Left renal cortex interstitium (tissue), 4 donors: Measurements from ENCODE around the gene GPER1. TPM values are rescaled to one million over a fixed set of nuclear protein-coding genes. Genes with fewer than 3 reads are reported as not detected.

Experiments used
- DNase-seq, 4 donors: peaks; one replicate each; pipeline ENCODE4 v3.0.0-alpha.2; 2013; ENCODE audit warnings: low read depth in 4 of 4, low spot score in 2 of 4, missing footprints in 1 of 4
- polyA plus RNA-seq, 4 donors: library from polyadenylated mRNA; unstranded; fragments of 120-200 nt; gene quantifications; one replicate each; pipeline ENCODE4 v1.2.1, GENCODE V29; 2013; ENCODE audit not compliant: insufficient read length in 4 of 4

Gene GPER1
- polyA plus RNA-seq, 4 donors = 5.0 to 6.9 (median 6.6) TPM

DNA sequence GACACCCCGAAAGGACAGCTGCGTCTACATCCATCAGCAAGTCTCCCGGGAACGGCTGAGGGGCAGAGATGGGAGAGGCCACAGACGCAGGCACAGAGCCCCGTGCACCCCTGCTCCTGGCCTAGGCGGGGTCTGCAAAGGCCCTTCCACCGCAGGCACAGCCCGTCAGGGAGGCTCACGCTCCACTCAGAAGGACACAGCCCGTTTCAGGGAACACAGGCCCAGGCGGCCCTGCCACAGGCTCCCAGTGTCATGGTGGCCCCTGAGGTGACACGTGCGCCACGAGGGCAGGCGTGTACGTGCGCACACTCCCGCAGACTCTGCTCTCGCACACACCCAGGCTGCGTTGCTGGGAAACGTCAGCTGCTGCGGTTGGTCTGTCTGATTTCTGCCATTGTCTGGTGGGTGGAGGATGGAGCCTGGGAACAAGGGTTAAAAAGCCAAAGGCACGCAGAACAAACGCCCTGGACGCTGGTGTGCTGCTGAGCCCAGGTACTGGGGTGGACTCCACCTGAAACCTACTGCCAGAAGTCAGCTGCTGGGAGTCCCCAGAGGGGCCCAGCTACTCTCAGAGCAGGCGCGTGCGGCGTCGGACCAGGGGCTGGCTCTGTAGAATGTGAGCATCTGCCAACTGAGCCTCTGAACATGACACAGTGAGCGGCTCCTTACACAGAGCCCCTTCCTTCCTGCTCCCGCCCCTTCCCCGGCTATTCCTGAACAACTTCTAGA, 13.1 kb downstream of the GPER1 start:
- DNase-seq = no peak

GRCh38 chr7:1101563-1102431, 13.9 kb downstream of the GPER1 start:
- DNase-seq = no peak

DNA sequence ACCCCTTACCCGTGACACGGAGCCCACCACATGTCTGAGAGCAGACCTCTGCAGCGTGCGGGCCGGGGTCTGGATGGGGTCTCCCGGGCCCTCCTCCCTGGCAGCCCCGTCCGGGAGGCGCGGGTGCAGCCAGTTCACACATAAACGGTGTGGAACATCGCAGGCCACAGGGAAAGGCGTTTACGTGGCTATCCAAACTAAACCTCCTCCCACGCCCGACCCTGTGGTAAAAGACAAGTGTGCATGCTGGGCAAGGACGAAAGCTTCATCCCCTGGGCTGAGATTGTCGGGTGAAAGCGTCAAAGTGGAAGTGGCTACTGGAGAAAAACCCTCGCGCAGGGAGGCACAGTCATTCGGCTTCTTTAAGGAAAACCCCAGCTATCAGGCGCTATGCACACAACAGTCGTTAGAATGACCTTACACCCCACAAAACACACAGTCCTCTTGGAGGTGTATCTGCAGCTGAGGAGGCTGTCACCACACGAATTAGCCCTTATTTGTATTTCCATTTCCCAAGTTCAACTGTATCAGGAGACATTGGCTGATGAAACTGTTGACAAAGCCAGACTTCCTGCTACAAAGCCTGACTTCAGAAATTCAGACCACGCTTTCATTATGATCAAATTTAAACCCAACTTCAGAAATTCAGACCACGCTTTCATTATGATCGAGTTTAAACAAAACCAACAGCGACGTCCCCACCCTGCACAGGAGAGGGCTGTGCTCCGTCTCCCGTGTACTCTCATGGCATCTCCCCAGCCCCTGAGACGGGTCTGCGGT, 15.3 kb downstream of the GPER1 start:
- DNase-seq = no peak

DNA sequence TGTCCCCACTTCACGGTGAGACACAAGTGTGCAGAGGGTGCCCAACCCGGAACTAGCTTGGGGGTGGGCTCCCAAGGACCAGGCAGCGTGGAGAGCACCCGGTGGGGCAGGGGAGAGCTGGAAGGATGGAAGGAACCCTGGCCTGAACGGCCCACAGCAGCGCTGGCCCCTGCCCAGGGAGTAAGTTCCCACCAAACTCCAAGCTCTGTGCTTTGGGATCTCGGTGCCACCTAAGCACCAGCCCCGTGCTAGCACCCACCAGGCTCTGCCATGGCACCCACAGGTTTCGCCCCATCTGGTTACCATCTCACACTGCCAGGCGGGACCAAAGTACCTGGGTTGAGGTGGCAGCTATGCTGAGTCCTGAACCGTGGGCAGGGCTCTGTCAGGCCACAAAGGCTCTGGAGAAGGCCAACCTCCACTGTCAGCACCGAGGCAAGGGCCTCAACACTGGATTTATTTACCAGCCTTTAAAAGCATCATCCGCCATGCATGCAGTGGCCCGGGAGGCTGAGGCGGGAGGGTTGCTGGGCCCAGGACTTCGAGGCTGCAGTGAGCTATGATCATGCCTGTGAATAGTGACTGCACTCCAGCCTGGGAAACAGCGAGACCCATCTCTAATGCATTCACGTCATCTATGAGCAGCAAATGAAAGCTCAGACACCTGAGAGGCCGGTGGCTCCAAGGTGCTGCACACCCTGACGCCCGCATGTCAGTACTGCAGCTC, 16.0 kb downstream of the GPER1 start:
- no peak for DNase-seq

- DNase-seq = no peak
Measured at GRCh38 chr7:1104516-1105179, 16.7 kb downstream of the GPER1 start.

GRCh38 chr7:1105189-1105588, 17.3 kb downstream of the GPER1 start:
- no peak for DNase-seq

GRCh38 chr7:1106063-1106792, 18.3 kb downstream of the GPER1 start:
- DNase-seq = no peak

DNA sequence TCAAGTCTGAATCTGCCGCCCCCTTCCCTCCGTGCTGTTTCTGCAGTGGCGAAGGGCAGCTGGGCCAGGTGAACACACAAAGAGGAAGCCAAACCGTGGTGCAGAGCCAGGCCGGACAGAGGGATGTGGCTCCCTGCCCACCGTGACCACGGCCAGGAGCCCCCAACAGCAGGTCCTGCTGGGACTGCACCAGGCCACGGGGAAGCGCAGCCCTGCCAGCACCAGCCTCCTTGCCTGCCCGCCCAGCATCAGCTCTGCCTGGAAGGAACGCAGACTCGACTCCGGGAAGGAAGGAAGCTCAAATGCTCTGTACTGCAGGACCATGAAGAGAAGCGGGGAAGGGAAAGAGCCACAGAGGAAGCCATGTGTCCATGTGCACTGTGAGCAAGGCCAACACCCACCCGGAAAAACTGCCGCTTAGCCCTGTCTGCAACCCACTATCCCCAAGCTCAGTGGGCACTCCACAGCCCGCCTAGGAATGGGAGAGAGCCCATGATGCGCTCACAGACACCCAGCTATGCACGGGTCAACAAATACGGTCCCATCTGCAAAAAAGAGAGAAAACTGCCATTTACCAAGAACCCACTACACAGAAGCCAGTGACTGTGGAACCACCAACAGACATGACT, 19.0 kb downstream of the GPER1 start:
- DNase-seq = no peak

- no peak for DNase-seq
Measured at GRCh38 chr7:1108264-1108920, 20.5 kb downstream of the GPER1 start.

GRCh38 chr7:1109581-1110310, 21.8 kb downstream of the GPER1 start:
- no peak for DNase-seq

- no peak for DNase-seq
Measured at GRCh38 chr7:1110358-1110757, 22.4 kb downstream of the GPER1 start.

GRCh38 chr7:1111156-1111555, 23.2 kb downstream of the GPER1 start:
- DNase-seq = no peak

DNA sequence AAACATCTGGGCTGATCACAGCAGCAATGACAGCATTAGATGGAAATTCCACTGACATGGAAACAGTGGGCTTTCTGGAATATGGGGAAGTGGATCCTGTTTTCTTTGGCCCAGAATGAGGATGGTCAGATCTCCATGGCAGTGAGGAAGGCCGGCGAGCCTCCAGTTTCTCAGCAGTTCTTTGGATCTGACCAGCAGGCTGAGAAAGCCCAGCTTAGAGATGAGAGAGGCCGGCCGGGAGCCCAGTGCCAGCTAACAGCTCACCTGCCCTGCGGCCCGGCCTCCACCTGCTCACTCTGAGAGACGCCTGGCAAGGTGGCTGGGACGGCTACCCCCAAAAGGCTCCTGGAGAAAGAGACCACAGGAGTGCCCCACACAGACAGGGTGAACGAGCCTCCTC, 24.2 kb downstream of the GPER1 start:
- DNase-seq = no peak

DNA sequence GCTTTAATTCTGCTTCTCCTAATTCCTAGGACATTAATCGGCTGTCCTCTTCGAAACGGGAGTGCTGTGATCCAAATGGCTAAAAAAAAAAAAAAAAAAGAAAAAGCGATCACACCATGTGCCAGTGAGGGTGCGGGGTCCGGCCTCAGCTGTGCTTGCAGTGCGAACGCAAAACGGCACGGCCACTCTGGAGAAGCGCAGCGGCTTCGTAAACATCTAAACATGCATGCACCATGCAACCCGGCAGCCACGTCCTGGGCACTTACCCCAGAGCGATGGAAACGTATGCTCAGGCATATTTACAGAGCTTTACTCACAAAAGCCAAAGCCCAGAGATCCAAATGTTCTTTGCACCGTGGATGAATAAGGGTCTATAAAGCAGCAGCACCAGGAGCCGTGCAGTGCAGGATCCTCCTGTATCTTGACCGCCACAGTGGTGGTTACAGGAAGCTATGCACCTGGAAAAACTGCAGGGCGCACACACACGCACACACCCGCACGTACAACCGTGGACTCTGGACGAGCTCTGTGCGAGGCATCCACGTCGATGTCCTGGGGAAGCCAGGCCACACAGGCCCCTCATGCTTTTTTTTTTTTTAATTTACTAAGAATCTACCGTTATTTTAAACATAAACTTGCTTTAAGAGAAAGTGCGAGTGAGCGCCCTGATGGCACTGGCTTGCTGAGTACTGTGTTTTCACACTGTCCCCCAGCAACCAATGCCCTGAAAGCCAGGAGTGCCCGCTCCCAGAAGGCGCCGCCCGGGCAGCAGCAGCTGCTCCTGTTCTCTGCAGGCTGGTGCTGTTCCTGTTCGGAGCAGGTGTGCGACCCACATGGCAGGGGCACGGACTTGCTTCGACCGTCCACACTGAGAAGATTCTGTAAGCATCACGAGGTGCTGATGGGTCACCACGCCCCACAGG, 25.0 kb downstream of the GPER1 start:
- no peak for DNase-seq

GRCh38 chr7:1113548-1113885, 25.6 kb downstream of the GPER1 start:
- no peak for DNase-seq

- no peak for DNase-seq
Measured at GRCh38 chr7:1114088-1114487, 26.2 kb downstream of the GPER1 start.

- DNase-seq = no peak
Measured at GRCh38 chr7:1114505-1114904, 26.6 kb downstream of the GPER1 start.
